ENCODE results near the gene BMPR2. TPM values are rescaled to one million over a fixed set of nuclear protein-coding genes. Genes with fewer than 3 reads are reported as not detected.
"Not testable (repeated sequence)": the region's sequence is repeated elsewhere in the genome, so short reads cannot be mapped to it uniquely, and the experiment has no call there.

Gene BMPR2
- total and polyA plus RNA-seq, 4 experiments from 2014 or later, result 2.3 to 20.8 (median 11.5) TPM

DNA sequence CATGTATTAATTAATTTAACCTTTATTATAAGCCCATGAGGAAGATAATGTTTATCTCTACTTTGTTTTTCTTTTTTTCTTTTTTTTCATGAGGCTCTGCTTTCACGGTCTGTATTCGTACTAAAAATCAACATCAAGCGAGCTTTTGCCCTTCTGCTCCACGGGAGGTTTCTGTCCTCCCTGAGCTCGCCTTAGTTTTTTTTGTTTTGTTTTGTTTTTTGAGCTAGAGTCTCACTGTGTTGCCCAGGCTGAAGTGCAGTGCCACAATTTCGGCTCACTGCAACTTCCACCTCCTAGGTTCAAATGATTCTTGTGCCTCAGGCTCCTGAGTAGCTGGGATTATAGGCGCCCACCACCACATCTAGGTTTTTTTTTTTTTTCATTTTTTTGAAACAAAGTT is 29.9 kb upstream of the BMPR2 start:
- ChIA-PET CTCF (ENCODE audit: partially characterized antibody) (no interaction called here), POLR2A (ENCODE audit: partially characterized antibody) (no interaction called here)
- Mint-ChIP-seq H3K27me3 (no peaks in the 10 kb centered on the region), H3K4me3 (no peak overlapping the region), H3K36me3 (no peaks in the 10 kb centered on the region), H3K4me1 (no peaks in the 10 kb centered on the region), H3K27ac (peak overlapping the region in 1 of 7 donors; percentile 66), H3K9me3 (no peaks in the 10 kb centered on the region)
- no peak overlapping the region for H3K27ac ChIP-seq (ENCODE audit: low read depth, low read length)
- no peak overlapping the region for H3K4me3 ChIP-seq (ENCODE audit: low read length in 2 of 2)
- no peak for DNase-seq
- H3K27me3 ChIP-seq (ENCODE audit: insufficient read depth, low read length), result no peaks in the 10 kb centered on the region
- H3K9me3 ChIP-seq (ENCODE audit: control insufficient read depth in 1 of 2, low read length in 2 of 2), result no peaks in the 10 kb centered on the region
- no peaks in the 10 kb centered on the region for H3K36me3 ChIP-seq (ENCODE audit: insufficient read depth, low read length)
- intact Hi-C loops (cut with micrococcal nuclease), result no loop called here
- H3K4me1 ChIP-seq (ENCODE audit: insufficient read depth, low read length), result no peaks in the 10 kb centered on the region

DNA sequence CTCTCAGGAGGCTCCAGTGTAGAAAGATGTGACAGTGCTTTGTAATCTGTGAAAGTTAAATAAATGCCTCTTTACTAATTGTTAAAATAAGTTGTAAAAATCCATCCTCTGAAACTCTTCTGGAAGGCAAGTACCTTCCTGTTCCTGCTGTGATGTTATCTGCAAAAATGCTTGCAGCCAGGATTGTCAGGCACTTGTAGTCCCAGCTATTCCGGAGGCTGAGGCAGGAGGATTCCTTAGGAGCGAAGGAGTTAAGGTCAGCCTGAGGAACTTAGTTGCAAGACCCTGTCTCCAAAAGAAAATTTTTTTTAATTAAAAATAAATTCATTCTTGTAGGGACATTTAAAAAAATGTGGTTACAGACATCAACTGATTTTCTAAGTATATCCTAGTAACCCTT is 22.7 kb upstream of the BMPR2 start:
- Mint-ChIP-seq H3K36me3 (no peaks in the 10 kb centered on the region), H3K4me3 (no peak overlapping the region), H3K9me3 (no peaks in the 10 kb centered on the region), H3K27ac (no peak overlapping the region), H3K27me3 (no peaks in the 10 kb centered on the region), H3K4me1 (no peaks in the 10 kb centered on the region)
- intact Hi-C loops (cut with micrococcal nuclease), result no loop called here
- Histone ChIP-seq H3K27ac (ENCODE audit: low read depth, low read length) (no peak overlapping the region), H3K4me3 (ENCODE audit: low read length in 2 of 2) (no peak overlapping the region), H3K9me3 (ENCODE audit: control insufficient read depth in 1 of 2, low read length in 2 of 2) (no peaks in the 10 kb centered on the region), H3K4me1 (ENCODE audit: insufficient read depth, low read length) (no peaks in the 10 kb centered on the region), H3K36me3 (ENCODE audit: insufficient read depth, low read length) (no peaks in the 10 kb centered on the region), H3K27me3 (ENCODE audit: insufficient read depth, low read length) (no peaks in the 10 kb centered on the region)
- no peak for DNase-seq
- ChIA-PET POLR2A (ENCODE audit: partially characterized antibody) (no interaction called here), CTCF (ENCODE audit: partially characterized antibody) (no interaction called here)

DNA sequence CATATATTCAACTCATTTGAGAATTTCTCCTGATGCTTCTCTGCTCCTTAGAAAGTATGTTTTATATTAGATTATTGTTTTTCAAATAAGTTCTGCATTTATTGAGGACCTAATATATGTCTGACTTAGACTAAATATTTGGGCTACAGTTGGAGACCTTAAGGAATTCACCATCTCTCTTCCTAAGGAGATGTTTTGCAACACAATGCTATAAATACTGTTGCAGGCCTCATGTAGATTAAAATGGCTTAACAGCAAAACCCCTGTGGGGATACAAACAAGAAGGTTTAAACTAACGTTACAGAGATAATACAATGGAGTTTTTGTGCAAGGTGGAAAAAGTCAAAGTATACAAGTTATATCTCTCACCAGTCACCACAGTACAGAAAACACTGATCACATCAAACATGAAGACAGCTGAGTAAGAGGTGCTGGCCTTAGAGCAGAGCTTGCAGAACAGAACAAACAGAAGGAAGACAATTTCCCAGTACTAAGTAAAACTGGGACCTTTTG is 20.1 kb upstream of the BMPR2 start:
- H3K9me3 ChIP-seq (ENCODE audit: control insufficient read depth in 1 of 2, low read length in 2 of 2), result no peaks in the 10 kb centered on the region
- intact Hi-C loops (cut with micrococcal nuclease), result no loop called here
- H3K4me1 ChIP-seq (ENCODE audit: insufficient read depth, low read length), result no peaks in the 10 kb centered on the region
- no peak overlapping the region for H3K4me3 ChIP-seq (ENCODE audit: low read length in 2 of 2)
- no peak for DNase-seq
- H3K27me3 Mint-ChIP-seq, result no peaks in the 10 kb centered on the region
- H3K4me3 Mint-ChIP-seq, result no peak overlapping the region
- CTCF ChIA-PET (ENCODE audit: partially characterized antibody), result no interaction called here
- H3K9me3 Mint-ChIP-seq, result no peaks in the 10 kb centered on the region
- H3K36me3 ChIP-seq (ENCODE audit: insufficient read depth, low read length), result no peaks in the 10 kb centered on the region
- no peaks in the 10 kb centered on the region for H3K36me3 Mint-ChIP-seq
- POLR2A ChIA-PET (ENCODE audit: partially characterized antibody), result no interaction called here
- H3K27ac ChIP-seq (ENCODE audit: low read depth, low read length), result no peak overlapping the region
- no peak overlapping the region for H3K27ac Mint-ChIP-seq
- H3K27me3 ChIP-seq (ENCODE audit: insufficient read depth, low read length), result no peaks in the 10 kb centered on the region
- H3K4me1 Mint-ChIP-seq, result no peaks in the 10 kb centered on the region

DNA sequence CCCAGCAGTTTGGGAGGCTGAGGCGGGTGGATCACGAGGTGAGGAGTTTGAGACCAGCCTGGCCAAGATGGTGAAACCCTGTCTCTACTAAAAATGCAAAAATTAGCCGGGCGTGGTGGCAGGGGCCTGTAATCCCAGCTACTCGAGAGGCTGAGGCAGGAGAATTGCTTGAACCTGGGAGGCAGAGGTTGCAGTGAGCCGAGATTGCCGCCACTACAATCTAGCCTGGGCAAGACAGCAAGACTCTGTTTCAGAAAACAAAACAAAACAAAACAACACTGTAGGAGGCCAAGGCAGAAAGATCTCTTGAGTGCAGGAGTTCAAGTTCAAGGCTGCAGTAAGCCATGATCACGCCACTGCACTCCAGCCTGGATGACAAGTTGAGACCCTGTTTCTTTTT is 17.2 kb upstream of the BMPR2 start:
- CTCF ChIA-PET (ENCODE audit: partially characterized antibody); H3K27me3 ChIP-seq (ENCODE audit: insufficient read depth, low read length); H3K36me3 Mint-ChIP-seq; intact Hi-C loops (cut with micrococcal nuclease); H3K9me3 ChIP-seq (ENCODE audit: control insufficient read depth in 1 of 2, low read length in 2 of 2); H3K27ac Mint-ChIP-seq; H3K4me1 ChIP-seq (ENCODE audit: insufficient read depth, low read length); H3K4me3 Mint-ChIP-seq; DNase-seq; H3K36me3 ChIP-seq (ENCODE audit: insufficient read depth, low read length); POLR2A ChIA-PET (ENCODE audit: partially characterized antibody); H3K9me3 Mint-ChIP-seq; H3K27ac ChIP-seq (ENCODE audit: low read depth, low read length); H3K4me3 ChIP-seq (ENCODE audit: low read length in 2 of 2); H3K27me3 Mint-ChIP-seq; H3K4me1 Mint-ChIP-seq: not testable (repeated sequence)

DNA sequence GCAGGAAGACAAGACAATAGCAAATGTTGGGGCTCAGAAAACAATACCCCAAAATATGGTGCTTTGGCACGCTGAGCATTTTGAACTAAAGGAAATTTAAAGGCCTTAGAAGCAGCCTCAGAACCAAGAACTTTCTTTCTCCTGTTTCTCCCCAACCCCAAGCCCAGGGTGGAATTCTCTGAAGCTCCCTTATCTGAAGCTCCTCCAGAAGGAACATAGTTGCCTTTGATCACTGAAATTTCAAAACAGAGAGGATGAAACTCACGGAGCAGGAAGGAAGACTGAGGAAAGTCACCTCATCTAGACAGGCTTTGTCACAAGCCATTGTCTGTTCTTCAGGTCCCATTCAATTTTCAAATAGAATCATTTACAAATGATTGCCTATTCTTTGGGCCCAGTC is 15.5 kb upstream of the BMPR2 start:
- H3K4me1 Mint-ChIP-seq, result no peaks in the 10 kb centered on the region
- Histone ChIP-seq H3K27me3 (ENCODE audit: insufficient read depth, low read length) (no peaks in the 10 kb centered on the region), H3K36me3 (ENCODE audit: insufficient read depth, low read length) (no peaks in the 10 kb centered on the region), H3K4me3 (ENCODE audit: low read length in 2 of 2) (no peak overlapping the region), H3K9me3 (ENCODE audit: control insufficient read depth in 1 of 2, low read length in 2 of 2) (no peaks in the 10 kb centered on the region), H3K4me1 (ENCODE audit: insufficient read depth, low read length) (no peaks in the 10 kb centered on the region), H3K27ac (ENCODE audit: low read depth, low read length) (no peak overlapping the region)
- DNase-seq, result no peak
- H3K9me3 Mint-ChIP-seq, result no peaks in the 10 kb centered on the region
- no peak overlapping the region for H3K27ac Mint-ChIP-seq
- CTCF ChIA-PET (ENCODE audit: partially characterized antibody), result no interaction called here
- H3K27me3 Mint-ChIP-seq, result no peaks in the 10 kb centered on the region
- intact Hi-C loops (cut with micrococcal nuclease), result no loop called here
- no peaks in the 10 kb centered on the region for H3K36me3 Mint-ChIP-seq
- POLR2A ChIA-PET (ENCODE audit: partially characterized antibody), result no interaction called here
- H3K4me3 Mint-ChIP-seq, result no peak overlapping the region

DNA sequence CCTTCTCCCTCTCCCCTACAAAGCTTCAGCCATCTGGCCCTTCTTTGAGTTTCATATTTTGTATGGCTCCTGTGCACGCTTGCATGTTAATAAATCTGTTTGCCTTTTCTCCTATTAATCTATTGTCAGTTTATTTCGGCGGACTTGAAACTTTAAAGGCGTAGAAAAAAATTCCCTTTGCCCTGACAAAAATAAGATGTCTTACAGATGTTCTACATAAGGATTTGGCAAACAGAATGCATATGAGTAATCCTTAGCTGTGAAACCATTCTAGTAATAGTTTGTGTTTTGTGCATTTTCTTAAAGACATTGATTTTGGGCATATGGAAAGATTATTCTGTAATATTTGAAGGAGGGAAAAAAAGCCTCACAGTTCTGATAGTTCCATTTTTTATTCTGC is 15.0 kb upstream of the BMPR2 start:
- no peaks in the 10 kb centered on the region for H3K9me3 ChIP-seq (ENCODE audit: control insufficient read depth in 1 of 2, low read length in 2 of 2)
- Mint-ChIP-seq H3K9me3 (no peaks in the 10 kb centered on the region), H3K27ac (no peak overlapping the region), H3K36me3 (no peaks in the 10 kb centered on the region), H3K4me3 (no peak overlapping the region), H3K27me3 (no peaks in the 10 kb centered on the region), H3K4me1 (no peaks in the 10 kb centered on the region)
- intact Hi-C loops (cut with micrococcal nuclease), result no loop called here
- no peak for DNase-seq
- no peaks in the 10 kb centered on the region for H3K27me3 ChIP-seq (ENCODE audit: insufficient read depth, low read length)
- POLR2A ChIA-PET (ENCODE audit: partially characterized antibody), result no interaction called here
- CTCF ChIA-PET (ENCODE audit: partially characterized antibody), result no interaction called here
- no peaks in the 10 kb centered on the region for H3K36me3 ChIP-seq (ENCODE audit: insufficient read depth, low read length)
- H3K27ac ChIP-seq (ENCODE audit: low read depth, low read length), result no peak overlapping the region
- H3K4me3 ChIP-seq (ENCODE audit: low read length in 2 of 2), result no peak overlapping the region
- no peaks in the 10 kb centered on the region for H3K4me1 ChIP-seq (ENCODE audit: insufficient read depth, low read length)

DNA sequence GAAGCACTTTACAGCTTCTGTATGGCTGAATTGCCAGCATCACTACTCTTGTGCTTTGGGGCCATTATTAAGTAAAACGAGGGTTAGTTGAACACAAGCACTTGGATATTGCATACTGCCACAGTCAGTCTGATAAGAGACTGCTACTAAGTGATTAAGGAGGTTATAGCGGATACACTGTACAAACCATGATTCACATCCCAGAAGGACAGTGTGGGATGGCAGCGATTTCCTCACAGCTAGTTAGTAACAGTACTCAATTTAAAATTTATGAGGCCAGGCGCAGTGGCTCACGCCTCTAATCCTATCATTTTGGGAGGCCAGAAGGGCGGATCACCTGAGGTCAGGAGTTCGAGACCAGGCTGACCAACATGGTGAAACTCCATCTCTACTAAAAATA is 2.6 kb upstream of the BMPR2 start:
- no peaks in the 10 kb centered on the region for H3K9me3 Mint-ChIP-seq
- peaks cover 0 to 17% of the 10 kb centered on the region in 2 donors for H3K36me3 Mint-ChIP-seq
- intact Hi-C loops (cut with micrococcal nuclease), result no loop called here
- Histone ChIP-seq H3K36me3 (ENCODE audit: insufficient read depth, low read length) (no peaks in the 10 kb centered on the region), H3K9me3 (ENCODE audit: control insufficient read depth in 1 of 2, low read length in 2 of 2) (no peaks in the 10 kb centered on the region), H3K4me1 (ENCODE audit: insufficient read depth, low read length) (peaks cover 11% of the 10 kb centered on the region), H3K4me3 (ENCODE audit: low read length in 2 of 2) (no peak overlapping the region), H3K27me3 (ENCODE audit: insufficient read depth, low read length) (no peaks in the 10 kb centered on the region), H3K27ac (ENCODE audit: low read depth, low read length) (no peak overlapping the region)
- H3K27me3 Mint-ChIP-seq, result no peaks in the 10 kb centered on the region
- H3K4me1 Mint-ChIP-seq, result peaks cover 11 to 27% (median 13%) of the 10 kb centered on the region in 4 donors
- peak overlapping the region in 7 of 8 donors; percentile 29 to 76 (median 46) for H3K4me3 Mint-ChIP-seq
- no peak for DNase-seq
- CTCF ChIA-PET (ENCODE audit: partially characterized antibody), result interaction anchor here (0.9 kb wide), 1 partner anchor 9 kb away, joined by 4 read pairs; no protein-coding TSS in a partner anchor
- POLR2A ChIA-PET (ENCODE audit: partially characterized antibody), result no interaction called here
- H3K27ac Mint-ChIP-seq, result peak overlapping the region in 2 of 7 donors; percentile 50 to 60

DNA sequence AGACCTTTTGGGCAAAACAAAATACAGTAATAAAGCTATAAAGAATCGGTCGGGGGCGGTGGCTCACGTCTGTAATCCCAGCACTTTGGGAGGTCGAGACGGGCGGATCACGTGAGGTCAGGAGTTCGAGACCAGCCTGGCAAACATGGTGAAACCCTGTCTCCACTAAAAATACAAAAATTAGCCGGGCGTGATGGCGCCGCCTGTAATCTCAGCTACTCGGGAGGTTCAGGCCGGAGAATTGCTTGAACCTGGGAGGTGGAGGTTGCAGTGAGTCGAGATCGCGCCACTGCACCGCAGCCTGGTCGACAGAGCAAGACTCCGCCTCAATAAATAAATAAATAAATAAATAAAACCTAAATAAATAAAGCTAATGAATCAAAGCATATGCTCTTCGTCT is 1.7 kb upstream of the BMPR2 start:
- H3K4me3 ChIP-seq (ENCODE audit: low read length in 2 of 2); POLR2A ChIA-PET (ENCODE audit: partially characterized antibody): not testable (repeated sequence)
- peak overlapping the region; percentile 62 to 99 (median 99) for H3K4me3 Mint-ChIP-seq

More for the DNA sequence above, 1.7 kb upstream of the BMPR2 start:
- H3K27me3 Mint-ChIP-seq; H3K9me3 Mint-ChIP-seq; H3K9me3 ChIP-seq (ENCODE audit: control insufficient read depth in 1 of 2, low read length in 2 of 2); H3K36me3 ChIP-seq (ENCODE audit: insufficient read depth, low read length); DNase-seq; H3K27me3 ChIP-seq (ENCODE audit: insufficient read depth, low read length); intact Hi-C loops (cut with micrococcal nuclease); H3K27ac ChIP-seq (ENCODE audit: low read depth, low read length): not testable (repeated sequence)
- H3K4me1 ChIP-seq (ENCODE audit: insufficient read depth, low read length), result peaks cover 20% of the 10 kb centered on the region
- Mint-ChIP-seq H3K4me1 (peaks cover 17 to 32% (median 18%) of the 10 kb centered on the region in 4 donors), H3K36me3 (peaks cover 0 to 17% of the 10 kb centered on the region in 2 donors), H3K27ac (peak overlapping the region in 2 of 7 donors; percentile 90 to 91)
- CTCF ChIA-PET (ENCODE audit: partially characterized antibody), result interaction anchor here (0.9 kb wide), 1 partner anchor 10 kb away, joined by 4 read pairs; no protein-coding TSS in a partner anchor
